ENCODE data around the gene PPP1R15B.

Gene PPP1R15B

DNA sequence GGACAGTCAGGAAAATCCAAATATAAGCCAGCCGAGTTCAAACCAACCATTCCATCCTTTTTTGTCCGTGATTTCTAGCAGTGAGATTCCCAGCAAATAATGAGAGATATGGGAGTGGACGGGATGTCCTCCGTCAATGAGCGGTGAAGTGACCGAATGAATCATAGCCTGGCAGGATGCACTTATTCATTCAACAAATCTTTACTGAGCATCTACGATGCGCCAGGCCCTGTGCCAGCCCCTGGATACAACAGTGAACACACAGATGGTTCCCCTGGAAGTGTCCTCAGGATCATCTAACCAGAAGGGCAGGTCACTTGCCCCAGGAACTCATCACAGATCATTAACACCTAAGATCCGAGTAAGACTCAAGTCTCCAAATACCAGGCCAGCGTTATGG, 43.7 kb downstream of the PPP1R15B start:
- Histone ChIP-seq H3K4me3 (ENCODE audit: low read depth, low read length) (no peak overlapping the region), H3K27ac (no peak overlapping the region), H3K36me3 (no peaks in the 10 kb centered on the region), H3K27me3 (ENCODE audit: insufficient read depth, low read depth, severe bottlenecking) (no peaks in the 10 kb centered on the region), H3K9me3 (ENCODE audit: severe bottlenecking) (no peaks in the 10 kb centered on the region)
- TF ChIP-seq, protein P1, sequence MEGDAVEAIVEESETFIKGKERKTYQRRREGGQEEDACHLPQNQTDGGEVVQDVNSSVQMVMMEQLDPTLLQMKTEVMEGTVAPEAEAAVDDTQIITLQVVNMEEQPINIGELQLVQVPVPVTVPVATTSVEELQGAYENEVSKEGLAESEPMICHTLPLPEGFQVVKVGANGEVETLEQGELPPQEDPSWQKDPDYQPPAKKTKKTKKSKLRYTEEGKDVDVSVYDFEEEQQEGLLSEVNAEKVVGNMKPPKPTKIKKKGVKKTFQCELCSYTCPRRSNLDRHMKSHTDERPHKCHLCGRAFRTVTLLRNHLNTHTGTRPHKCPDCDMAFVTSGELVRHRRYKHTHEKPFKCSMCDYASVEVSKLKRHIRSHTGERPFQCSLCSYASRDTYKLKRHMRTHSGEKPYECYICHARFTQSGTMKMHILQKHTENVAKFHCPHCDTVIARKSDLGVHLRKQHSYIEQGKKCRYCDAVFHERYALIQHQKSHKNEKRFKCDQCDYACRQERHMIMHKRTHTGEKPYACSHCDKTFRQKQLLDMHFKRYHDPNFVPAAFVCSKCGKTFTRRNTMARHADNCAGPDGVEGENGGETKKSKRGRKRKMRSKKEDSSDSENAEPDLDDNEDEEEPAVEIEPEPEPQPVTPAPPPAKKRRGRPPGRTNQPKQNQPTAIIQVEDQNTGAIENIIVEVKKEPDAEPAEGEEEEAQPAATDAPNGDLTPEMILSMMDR (IDR thresholded peaks at IDR 0.05; ENCODE audit: low read depth, low read length), result no peak
- no peak for DNase-seq

DNA sequence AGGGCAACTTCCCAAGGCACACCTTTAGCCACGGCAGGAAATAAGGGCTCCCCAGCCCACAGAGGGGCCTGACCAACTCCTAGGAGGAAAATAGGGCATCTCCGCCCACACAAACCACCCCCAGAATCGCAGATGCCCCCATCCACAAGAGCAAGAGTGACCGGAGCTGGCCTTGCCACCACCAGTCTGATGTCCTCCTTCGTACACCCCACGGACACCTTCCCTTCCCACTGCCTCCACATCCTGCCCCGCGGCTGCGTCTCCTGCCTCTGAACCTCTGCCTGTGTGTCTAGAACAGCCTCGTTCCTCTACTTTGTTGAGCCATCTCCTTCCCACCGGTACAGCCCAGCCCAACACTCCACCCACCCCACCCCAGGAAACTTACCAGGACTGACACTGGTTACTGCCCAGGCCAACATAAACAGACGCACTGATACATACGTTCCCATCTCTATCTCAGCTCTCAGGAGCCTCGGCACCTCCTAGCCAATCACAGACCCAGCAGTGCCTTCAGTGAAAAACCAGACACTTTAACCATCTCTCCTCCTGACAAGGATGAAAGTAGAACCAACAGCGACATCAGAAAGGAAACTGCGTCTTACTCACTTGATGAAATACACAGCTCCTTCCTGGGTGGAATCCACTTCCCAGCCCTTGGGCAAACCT, 44.3 kb downstream of the PPP1R15B start:
- no peaks in the 10 kb centered on the region for H3K27me3 ChIP-seq (ENCODE audit: insufficient read depth, low read depth, severe bottlenecking)
- no peaks in the 10 kb centered on the region for H3K9me3 ChIP-seq (ENCODE audit: severe bottlenecking)
- DNase-seq, result no peak
- TF ChIP-seq, protein P1 (IDR thresholded peaks at IDR 0.05; ENCODE audit: low read depth, low read length), result no peak
- no peaks in the 10 kb centered on the region for H3K36me3 ChIP-seq
- no peak overlapping the region for H3K27ac ChIP-seq
- no peak overlapping the region for H3K4me3 ChIP-seq (ENCODE audit: low read depth, low read length)

DNA sequence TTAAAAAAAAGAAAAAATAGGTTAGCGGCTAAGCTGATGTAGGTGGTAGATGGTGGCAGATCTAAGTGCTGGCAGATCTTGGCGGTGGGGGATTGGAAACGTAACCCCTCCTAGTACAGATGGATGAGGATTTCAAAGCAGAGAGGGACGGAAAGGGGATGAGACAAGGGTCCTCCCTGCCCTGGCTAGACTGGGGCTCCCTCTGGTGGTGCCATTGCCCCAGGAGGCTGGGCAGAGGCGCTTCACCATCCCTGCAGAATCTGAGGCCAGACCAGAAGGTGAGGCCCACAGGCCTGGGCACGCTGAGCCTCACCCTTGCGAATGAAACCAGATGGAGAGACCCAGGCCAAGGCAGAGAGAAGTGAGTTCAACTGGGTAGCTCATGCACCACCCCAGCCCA, 44.9 kb downstream of the PPP1R15B start:
- H3K9me3 ChIP-seq (ENCODE audit: severe bottlenecking), result no peaks in the 10 kb centered on the region
- H3K36me3 ChIP-seq, result no peaks in the 10 kb centered on the region
- DNase-seq, result peak; percentile 81
- TF ChIP-seq, protein P1 (IDR thresholded peaks at IDR 0.05; ENCODE audit: low read depth, low read length), result peak; percentile 98
- no peaks in the 10 kb centered on the region for H3K27me3 ChIP-seq (ENCODE audit: insufficient read depth, low read depth, severe bottlenecking)
- no peak overlapping the region for H3K4me3 ChIP-seq (ENCODE audit: low read depth, low read length)
- H3K27ac ChIP-seq, result no peak overlapping the region

DNA sequence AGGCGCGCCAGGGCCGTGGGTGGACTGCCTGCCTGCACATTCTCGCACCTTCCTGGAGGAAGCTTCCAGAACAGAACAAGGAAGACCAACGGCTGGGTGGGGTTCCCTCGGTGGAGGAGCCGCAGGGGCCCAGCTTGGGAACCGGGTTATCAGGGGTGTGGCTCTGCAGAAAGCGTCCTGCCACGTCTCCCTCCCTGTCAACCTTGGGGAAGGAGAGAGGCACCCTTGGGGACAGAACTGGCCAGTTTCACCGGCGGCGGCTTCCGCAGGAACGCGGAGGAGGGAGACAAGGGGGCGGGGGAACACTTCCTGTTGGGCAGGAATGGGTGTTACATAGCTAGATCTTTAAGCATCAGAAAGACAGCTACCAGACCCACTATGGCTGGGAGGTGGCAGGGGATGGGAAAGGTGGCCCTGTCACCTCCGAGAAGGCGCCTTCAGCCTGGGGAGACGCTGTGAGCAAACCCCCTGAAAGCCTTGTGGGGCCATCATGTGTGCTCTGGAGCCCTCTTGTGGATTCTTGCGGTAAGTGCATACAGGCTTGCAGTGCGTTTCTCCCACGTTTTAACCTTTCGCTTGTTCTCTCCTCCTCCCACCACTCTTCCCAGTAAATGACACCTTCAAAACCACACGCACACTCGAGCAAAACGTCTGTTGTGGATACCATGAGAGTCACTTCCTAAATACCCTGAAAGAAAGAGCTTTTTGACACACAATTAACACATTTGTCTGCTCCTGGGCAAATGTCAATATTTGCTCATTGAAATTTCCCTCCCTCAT, 48.1 kb downstream of the PPP1R15B start:
- peak; percentile 91 for DNase-seq
- H3K4me3 ChIP-seq (ENCODE audit: low read depth, low read length), result peak overlapping the region; percentile 36
- H3K9me3 ChIP-seq (ENCODE audit: severe bottlenecking), result no peaks in the 10 kb centered on the region
- TF ChIP-seq, protein P1 (IDR thresholded peaks at IDR 0.05; ENCODE audit: low read depth, low read length), result peak; percentile 100
- H3K27ac ChIP-seq, result peak overlapping the region; percentile 8
- no peaks in the 10 kb centered on the region for H3K36me3 ChIP-seq
- H3K27me3 ChIP-seq (ENCODE audit: insufficient read depth, low read depth, severe bottlenecking), result no peaks in the 10 kb centered on the region

DNA sequence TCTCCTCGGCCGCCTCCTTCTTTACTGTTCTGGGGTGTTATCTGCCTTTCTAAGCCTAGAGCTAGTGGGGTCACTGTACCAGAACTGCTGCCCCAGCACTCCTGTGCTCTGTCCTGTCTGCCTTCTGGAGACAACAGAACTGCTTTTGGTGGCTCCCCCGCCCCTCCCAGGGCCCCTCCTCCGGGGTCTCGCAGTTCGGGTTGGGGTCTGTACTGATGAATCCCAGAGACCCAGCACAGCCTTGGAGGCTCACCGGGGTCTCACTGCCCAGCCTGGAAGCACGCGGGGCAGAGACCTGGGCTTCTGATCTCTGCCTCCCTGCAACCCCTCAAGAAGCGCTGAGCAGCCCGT, 48.7 kb downstream of the PPP1R15B start:
- peak overlapping the region; percentile 8 for H3K27ac ChIP-seq
- peak overlapping the region; percentile 36 for H3K4me3 ChIP-seq (ENCODE audit: low read depth, low read length)
- no peaks in the 10 kb centered on the region for H3K36me3 ChIP-seq
- TF ChIP-seq, protein P1 (IDR thresholded peaks at IDR 0.05; ENCODE audit: low read depth, low read length), result no peak
- H3K27me3 ChIP-seq (ENCODE audit: insufficient read depth, low read depth, severe bottlenecking), result no peaks in the 10 kb centered on the region
- no peaks in the 10 kb centered on the region for H3K9me3 ChIP-seq (ENCODE audit: severe bottlenecking)
- no peak for DNase-seq
